H9 (cell line): Measurements from ENCODE around the gene BCL2L1. TPM values are rescaled to one million over a fixed set of nuclear protein-coding genes. Genes with fewer than 3 reads are reported as not detected.

Source experiments
- DNase-seq: peaks from one replicate; pipeline ENCODE4 v3.0.0-alpha.2; 2017
- H2AFZ ChIP-seq: one replicate; pipeline ENCODE4 v1.6.1; 2013; ENCODE audit warnings: mild to moderate bottlenecking, low read length, control low read depth, moderate library complexity
- H2AK5ac ChIP-seq: 2 replicates; pipeline ENCODE4 v1.6.1; 2013; ENCODE audit warnings: low read length, control low read depth, mixed read lengths; ENCODE audit not compliant: insufficient read length
- H2BK120ac ChIP-seq: one replicate; pipeline ENCODE4 v1.6.1; 2013; ENCODE audit warnings: low read depth, mild to moderate bottlenecking, low read length, control low read depth, inconsistent platforms; ENCODE audit not compliant: poor library complexity, severe bottlenecking
- H2BK12ac ChIP-seq: 2 replicates; pipeline ENCODE4 v1.6.1; 2013; ENCODE audit warnings: low read length, control low read depth, mixed read lengths, low read depth; ENCODE audit not compliant: insufficient read length
- H2BK15ac ChIP-seq: 2 replicates; pipeline ENCODE4 v1.6.1; 2013; ENCODE audit warnings: low read depth, low read length, control low read depth
- H2BK20ac ChIP-seq: one replicate; pipeline ENCODE4 v1.6.1; 2013; ENCODE audit warnings: low read depth, mild to moderate bottlenecking, low read length, control low read depth, inconsistent platforms; ENCODE audit not compliant: poor library complexity, severe bottlenecking
- H2BK5ac ChIP-seq: 2 replicates; pipeline ENCODE4 v1.6.1; 2013; ENCODE audit warnings: low read length, control low read depth, mixed read lengths; ENCODE audit not compliant: insufficient read length
- H3K14ac ChIP-seq: 2 replicates; pipeline ENCODE4 v1.6.1; 2013; ENCODE audit warnings: low read length, control low read depth; ENCODE audit not compliant: insufficient read depth
- H3K18ac ChIP-seq: 2 replicates; pipeline ENCODE4 v1.6.1; 2013; ENCODE audit warnings: low read depth, mild to moderate bottlenecking, mixed read lengths, low read length, control low read depth; ENCODE audit not compliant: insufficient read length
- H3K23ac ChIP-seq: 2 replicates; pipeline ENCODE4 v1.6.1; 2013; ENCODE audit warnings: low read length, control low read depth, mixed read lengths, low read depth; ENCODE audit not compliant: insufficient read length
- H3K23me2 ChIP-seq: 2 replicates; pipeline ENCODE4 v1.6.1; 2013; ENCODE audit warnings: low read depth, mild to moderate bottlenecking, mixed read lengths, low read length, control low read depth; ENCODE audit not compliant: insufficient read length, poor library complexity, severe bottlenecking
- H3K27ac ChIP-seq: 2 replicates; pipeline ENCODE4 v1.5.1; 2013; ENCODE audit warnings: low read length, control low read depth, mixed read lengths, low read depth; ENCODE audit not compliant: insufficient read length
- H3K27me3 ChIP-seq: 2 replicates; pipeline ENCODE4 v1.6.1; 2013; ENCODE audit warnings: low read length, control low read depth, inconsistent platforms; ENCODE audit not compliant: insufficient read depth
- H3K4ac ChIP-seq: 2 replicates; pipeline ENCODE4 v1.6.1; 2013; ENCODE audit warnings: low read depth, mild to moderate bottlenecking, control low read depth, inconsistent platforms, low read length, moderate library complexity
- H3K4me1 ChIP-seq: 2 replicates; pipeline ENCODE4 v1.6.1; 2013; ENCODE audit warnings: low read length, control low read depth, inconsistent platforms; ENCODE audit not compliant: insufficient read depth
- H3K4me2 ChIP-seq: 2 replicates; pipeline ENCODE4 v1.6.1; 2013; ENCODE audit warnings: low read length, control low read depth, mixed read lengths; ENCODE audit not compliant: insufficient read length, insufficient read depth
- H3K56ac ChIP-seq: 2 replicates; pipeline ENCODE4 v1.6.1; 2013; ENCODE audit warnings: low read depth, mild to moderate bottlenecking, mixed read lengths, low read length, control low read depth; ENCODE audit not compliant: insufficient read length
- H3K79me1 ChIP-seq: 2 replicates; pipeline ENCODE4 v1.6.1; 2013; ENCODE audit warnings: low read depth, mild to moderate bottlenecking, moderate library complexity, low read length, control low read depth, inconsistent platforms; ENCODE audit not compliant: insufficient read depth, poor library complexity, severe bottlenecking
- H3K79me2 ChIP-seq: 2 replicates; pipeline ENCODE4 v1.6.1; 2013; ENCODE audit warnings: low read length, control low read depth, inconsistent platforms; ENCODE audit not compliant: insufficient read depth
- H3K9ac ChIP-seq: 2 replicates; pipeline ENCODE4 v1.6.1; 2013; ENCODE audit warnings: low read length, control low read depth, mixed read lengths; ENCODE audit not compliant: insufficient read length; ENCODE audit errors: extremely low read depth
- H3K9me3 ChIP-seq: one replicate; pipeline ENCODE4 v1.6.1; 2013; ENCODE audit warnings: low read depth, low read length, inconsistent platforms; ENCODE audit not compliant: control insufficient read depth
- H3T11ph ChIP-seq: one replicate; pipeline ENCODE4 v1.6.1; 2013; ENCODE audit warnings: mild to moderate bottlenecking, low read length, control low read depth, inconsistent platforms
- H4K20me1 ChIP-seq: one replicate; pipeline ENCODE4 v1.6.1; 2013; ENCODE audit not compliant: control insufficient read depth, insufficient read length, insufficient read depth
- H4K5ac ChIP-seq: 2 replicates; pipeline ENCODE4 v1.6.1; 2013; ENCODE audit warnings: low read depth, mild to moderate bottlenecking, mixed read lengths, low read length, control low read depth; ENCODE audit not compliant: insufficient read length
- H4K8ac ChIP-seq: replicated peaks from 2 replicates; pipeline ENCODE4 v1.6.1; 2013; ENCODE audit warnings: low read length, control low read depth, mixed read lengths, low read depth; ENCODE audit not compliant: insufficient read length
- H4K91ac ChIP-seq: 2 replicates; pipeline ENCODE4 v1.6.1; 2013; ENCODE audit warnings: low read depth, mild to moderate bottlenecking, moderate library complexity, mixed read lengths, low read length, control low read depth; ENCODE audit not compliant: insufficient read length
- H3K27ac Mint-ChIP-seq, 3 experiments: 2 replicates in 2 of 3; 3 replicates in 1 of 3; pipeline ENCODE4 v1.8.0; 2020 to 2021; ENCODE audit warnings: mixed read lengths in 3 of 3, mild to moderate bottlenecking in 1 of 3, moderate library complexity in 1 of 3
- H3K27me3 Mint-ChIP-seq: 2 replicates; pipeline ENCODE4 v1.8.0; 2021; ENCODE audit warnings: low read depth, mild to moderate bottlenecking, moderate library complexity, mixed read lengths
- H3K36me3 Mint-ChIP-seq, 3 experiments: 2 replicates in 2 of 3; 3 replicates in 1 of 3; pipeline ENCODE4 v1.8.0; 2020 to 2021; ENCODE audit warnings: low read depth in 3 of 3, mixed read lengths in 3 of 3; ENCODE audit not compliant: insufficient read depth in 1 of 3
- H3K4me1 Mint-ChIP-seq, 2 experiments: 2 replicates each; pipeline ENCODE4 v1.8.0; 2020; ENCODE audit warnings: mixed read lengths in 2 of 2
- H3K4me3 Mint-ChIP-seq, 2 experiments: 2 replicates in 1 of 2; 3 replicates in 1 of 2; pipeline ENCODE4 v1.8.0; 2020 to 2021; ENCODE audit warnings: mild to moderate bottlenecking in 2 of 2, mixed read lengths in 2 of 2, moderate library complexity in 1 of 2
- H3K9me3 Mint-ChIP-seq, 2 experiments: 2 replicates in 1 of 2; 3 replicates in 1 of 2; pipeline ENCODE4 v1.8.0; 2020; ENCODE audit warnings: mild to moderate bottlenecking in 2 of 2, mixed read lengths in 2 of 2, moderate library complexity in 1 of 2
- WGBS: extraction: QIAGEN DNeasy Blood & Tissue Kit; methylation state at CpG from one replicate; pipeline ENCODE4 v1.1.7; 2013; ENCODE audit warnings: missing lambda C conversion rate, low lambda C conversion rate, mixed read lengths; ENCODE audit not compliant: insufficient read length; ENCODE audit errors: extremely low coverage; 5-methylcytosine and 5-hydroxymethylcytosine counted together
- total RNA-seq: library from RNA; stranded (reverse); gene quantifications from 2 replicates; pipeline ENCODE4 v1.2.1, GENCODE V29; 2021
- TF ChIP-seq, protein P1 (sequence below): fragments of 200-600 bp; sonication (generic); conservative IDR thresholded peaks from 3 replicates; pipeline ENCODE4 v1.8.0; 2021; ENCODE audit warnings: antibody characterized with exemption, mild to moderate bottlenecking

BCL2L1 gene
- total RNA-seq, 1 experiment from 2014 or later, result 105 TPM

DNA sequence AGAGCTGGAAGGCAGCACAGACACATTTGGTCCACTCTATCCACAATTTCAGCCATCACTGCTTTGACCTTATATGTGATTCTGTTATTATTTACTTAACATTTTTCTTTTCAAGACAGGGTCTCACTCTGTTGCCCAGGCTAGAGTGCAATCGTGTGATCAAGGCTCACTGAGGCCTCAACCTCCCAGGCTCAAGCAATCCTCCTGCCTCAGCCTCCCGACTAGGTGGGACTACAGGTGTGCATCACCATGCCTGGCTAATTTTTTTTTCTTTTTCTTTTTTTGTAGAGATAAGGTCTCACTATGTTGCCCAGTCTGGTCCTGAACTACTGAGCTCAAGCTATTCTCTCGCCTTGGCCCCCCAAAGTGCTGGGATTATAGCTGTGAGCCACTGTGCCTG, 40.3 kb downstream of the BCL2L1 start:
- Histone ChIP-seq H3K18ac (no peak overlapping the region), H3K23ac (no peak overlapping the region), H3K4ac (no peak overlapping the region), H2BK20ac (no peak overlapping the region), H2BK5ac (no peak overlapping the region), H2AFZ (no peak overlapping the region), H4K20me1 (no peaks in the 10 kb centered on the region), H3K4me2 (no peak overlapping the region), H3K79me2 (no peaks in the 10 kb centered on the region), H3K79me1 (peaks cover 2% of the 10 kb centered on the region), H3K4me1 (no peaks in the 10 kb centered on the region), H3K23me2 (no peaks in the 10 kb centered on the region), H3K56ac (no peak overlapping the region), H3T11ph (no peak overlapping the region), H3K14ac (no peak overlapping the region), H2BK12ac (no peak overlapping the region), H2BK15ac (no peak overlapping the region), H3K9ac (no peak overlapping the region), H3K9me3 (no peaks in the 10 kb centered on the region), H3K27me3 (no peaks in the 10 kb centered on the region), H4K91ac (no peak overlapping the region), H2AK5ac (no peak overlapping the region), H4K5ac (no peak overlapping the region), H3K27ac (no peak overlapping the region), H4K8ac (no peak overlapping the region), H2BK120ac (no peak overlapping the region)
- H3K36me3 Mint-ChIP-seq, result peaks cover 0 to 50% (median 26%) of the 10 kb centered on the region in 3 experiments; a peak in 5 of 7 replicates
- peaks cover 35 to 46% of the 10 kb centered on the region in 2 experiments for H3K4me1 Mint-ChIP-seq
- WGBS, result no CpG with 5 or more reads among the region's 3 CpGs
- no peaks in the 10 kb centered on the region for H3K27me3 Mint-ChIP-seq
- no peak for DNase-seq
- H3K27ac Mint-ChIP-seq, result no peak overlapping the region
- TF ChIP-seq, protein P1, sequence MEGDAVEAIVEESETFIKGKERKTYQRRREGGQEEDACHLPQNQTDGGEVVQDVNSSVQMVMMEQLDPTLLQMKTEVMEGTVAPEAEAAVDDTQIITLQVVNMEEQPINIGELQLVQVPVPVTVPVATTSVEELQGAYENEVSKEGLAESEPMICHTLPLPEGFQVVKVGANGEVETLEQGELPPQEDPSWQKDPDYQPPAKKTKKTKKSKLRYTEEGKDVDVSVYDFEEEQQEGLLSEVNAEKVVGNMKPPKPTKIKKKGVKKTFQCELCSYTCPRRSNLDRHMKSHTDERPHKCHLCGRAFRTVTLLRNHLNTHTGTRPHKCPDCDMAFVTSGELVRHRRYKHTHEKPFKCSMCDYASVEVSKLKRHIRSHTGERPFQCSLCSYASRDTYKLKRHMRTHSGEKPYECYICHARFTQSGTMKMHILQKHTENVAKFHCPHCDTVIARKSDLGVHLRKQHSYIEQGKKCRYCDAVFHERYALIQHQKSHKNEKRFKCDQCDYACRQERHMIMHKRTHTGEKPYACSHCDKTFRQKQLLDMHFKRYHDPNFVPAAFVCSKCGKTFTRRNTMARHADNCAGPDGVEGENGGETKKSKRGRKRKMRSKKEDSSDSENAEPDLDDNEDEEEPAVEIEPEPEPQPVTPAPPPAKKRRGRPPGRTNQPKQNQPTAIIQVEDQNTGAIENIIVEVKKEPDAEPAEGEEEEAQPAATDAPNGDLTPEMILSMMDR, result no peak
- no peaks in the 10 kb centered on the region for H3K9me3 Mint-ChIP-seq
- no peak overlapping the region for H3K4me3 Mint-ChIP-seq
